PC-9 (cell line): ENCODE data around the gene STRIT1. TPM values are rescaled to one million over a fixed set of nuclear protein-coding genes. Genes with fewer than 3 reads are reported as not detected.

Experiments
- BruUV-seq: library from RNA; stranded (reverse); fragments of 400-500 nt; replicated peaks from 2 replicates; lab custom pipeline; 2021; lab: Mats Ljungman, UMichigan
- CTCF ChIA-PET: fragments of 300-600 bp; sonication (Branson Sonifier 250); formaldehyde crosslinking; loops from one replicate; lab custom pipeline; 2022; ENCODE audit warnings: antibody characterized with exemption; lab: Charles Lee
- POLR2A ChIA-PET: fragments of 300-600 bp; sonication (Branson Sonifier 250); formaldehyde crosslinking; loops from one replicate; lab custom pipeline; 2022; ENCODE audit warnings: antibody characterized with exemption; ENCODE audit not compliant: unreplicated experiment; lab: Charles Lee
- DNase-seq, 2 experiments: peaks; one replicate each; pipeline versions ENCODE4 v3.0.0 to v3.0.0-alpha.2; 2015 to 2022; ENCODE audit warnings: mixed read lengths in 1 of 2
- H2AFZ ChIP-seq: fragments of 200-600 bp; sonication (generic); 2 replicates; pipeline ENCODE4 v1.8.1; 2017; ENCODE audit warnings: antibody characterized with exemption
- H3F3A ChIP-seq: fragments of 200-600 bp; sonication (generic); 2 replicates; pipeline ENCODE4 v1.8.1; 2017; ENCODE audit warnings: antibody characterized with exemption, mild to moderate bottlenecking, low read depth; ENCODE audit not compliant: insufficient read depth
- H3K27ac ChIP-seq: fragments of 200-600 bp; sonication (generic); 2 replicates; pipeline ENCODE4 v1.6.1; 2016; ENCODE audit warnings: mixed run types
- H3K27me3 ChIP-seq: fragments of 200-600 bp; sonication (generic); 2 replicates; pipeline ENCODE4 v1.6.1; 2016; ENCODE audit warnings: low read depth, mixed run types; ENCODE audit not compliant: insufficient read depth
- H3K36me3 ChIP-seq: fragments of 200-600 bp; sonication (generic); 2 replicates; pipeline ENCODE4 v1.6.1; 2016; ENCODE audit warnings: low read depth, mixed run types
- H3K4me1 ChIP-seq: fragments of 200-600 bp; sonication (generic); replicated peaks from 2 replicates; pipeline ENCODE4 v1.6.1; 2016; ENCODE audit warnings: mixed run types; ENCODE audit not compliant: insufficient read depth
- H3K4me2 ChIP-seq: fragments of 200-600 bp; sonication (generic); 2 replicates; pipeline ENCODE4 v1.6.1; 2017; ENCODE audit warnings: mixed run types
- H3K4me3 ChIP-seq: fragments of 200-600 bp; sonication (generic); 2 replicates; pipeline ENCODE4 v1.6.1; 2016; ENCODE audit warnings: mixed run types
- H3K79me2 ChIP-seq: fragments of 200-600 bp; sonication (generic); 2 replicates; pipeline ENCODE4 v1.6.1; 2017; ENCODE audit warnings: low read depth, mixed run types
- H3K9me2 ChIP-seq: fragments of 200-600 bp; sonication (generic); 2 replicates; pipeline ENCODE4 v1.8.1; 2017; ENCODE audit warnings: mild to moderate bottlenecking; ENCODE audit not compliant: insufficient read depth
- H3K9me3 ChIP-seq: fragments of 200-600 bp; sonication (generic); 2 replicates; pipeline ENCODE4 v1.8.1; 2016; ENCODE audit warnings: low read depth; ENCODE audit not compliant: insufficient read depth
- H4K20me1 ChIP-seq: fragments of 200-600 bp; sonication (generic); 2 replicates; pipeline ENCODE4 v1.8.1; 2017; ENCODE audit not compliant: insufficient read depth
- EZH2 ChIP-seq: fragments of 200-600 bp; sonication (generic); IDR thresholded peaks from 2 replicates; pipeline ENCODE4 v1.8.0; 2017; ENCODE audit warnings: antibody characterized with exemption, low read depth
- intact Hi-C: fragments of 100-400 bp; cut with micrococcal nuclease; formaldehyde crosslinking; loops from one replicate; pipeline ENCODE4 v1.10.0; 2022; ENCODE audit not compliant: unreplicated experiment
- total RNA-seq: library from RNA; stranded (reverse); gene quantifications from 2 replicates; pipeline ENCODE4 v1.2.3, GENCODE V29; 2021
- TF ChIP-seq, protein P1 (sequence below): fragments of 200-600 bp; sonication (generic); conservative IDR thresholded peaks from 2 replicates; pipeline ENCODE4 v1.6.1; 2017; ENCODE audit warnings: mixed run types, antibody characterized with exemption, mild to moderate bottlenecking, moderate library complexity

STRIT1 gene
- total RNA-seq, 1 experiment from 2014 or later: not detected

GRCh38 chr3:155241579-155241978 is 51.9 kb downstream of the STRIT1 start:
- no TSS peak for BruUV-seq
- no peaks in the 10 kb centered on the region for H3K79me2 ChIP-seq
- no peak overlapping the region for H3K27ac ChIP-seq
- CTCF ChIA-PET: interaction anchor here (0.5 to 0.6 kb wide), 2 partner anchors 79 to 511 kb away, joined by 3 read pairs; no protein-coding TSS in a partner anchor
- no peak overlapping the region for H2AFZ ChIP-seq
- no peak overlapping the region for H3K4me3 ChIP-seq
- H3K9me2 ChIP-seq: no peaks in the 10 kb centered on the region; the same call in 1 of the 2 replicates
- no peaks in the 10 kb centered on the region for H3F3A ChIP-seq
- H3K36me3 ChIP-seq: no peaks in the 10 kb centered on the region
- H3K9me3 ChIP-seq: no peaks in the 10 kb centered on the region
- no peaks in the 10 kb centered on the region for H3K27me3 ChIP-seq
- H3K4me1 ChIP-seq: no peaks in the 10 kb centered on the region
- intact Hi-C loops: no loop called here
- H4K20me1 ChIP-seq: no peaks in the 10 kb centered on the region
- H3K4me2 ChIP-seq: no peak overlapping the region
- TF ChIP-seq, protein P1, sequence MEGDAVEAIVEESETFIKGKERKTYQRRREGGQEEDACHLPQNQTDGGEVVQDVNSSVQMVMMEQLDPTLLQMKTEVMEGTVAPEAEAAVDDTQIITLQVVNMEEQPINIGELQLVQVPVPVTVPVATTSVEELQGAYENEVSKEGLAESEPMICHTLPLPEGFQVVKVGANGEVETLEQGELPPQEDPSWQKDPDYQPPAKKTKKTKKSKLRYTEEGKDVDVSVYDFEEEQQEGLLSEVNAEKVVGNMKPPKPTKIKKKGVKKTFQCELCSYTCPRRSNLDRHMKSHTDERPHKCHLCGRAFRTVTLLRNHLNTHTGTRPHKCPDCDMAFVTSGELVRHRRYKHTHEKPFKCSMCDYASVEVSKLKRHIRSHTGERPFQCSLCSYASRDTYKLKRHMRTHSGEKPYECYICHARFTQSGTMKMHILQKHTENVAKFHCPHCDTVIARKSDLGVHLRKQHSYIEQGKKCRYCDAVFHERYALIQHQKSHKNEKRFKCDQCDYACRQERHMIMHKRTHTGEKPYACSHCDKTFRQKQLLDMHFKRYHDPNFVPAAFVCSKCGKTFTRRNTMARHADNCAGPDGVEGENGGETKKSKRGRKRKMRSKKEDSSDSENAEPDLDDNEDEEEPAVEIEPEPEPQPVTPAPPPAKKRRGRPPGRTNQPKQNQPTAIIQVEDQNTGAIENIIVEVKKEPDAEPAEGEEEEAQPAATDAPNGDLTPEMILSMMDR: no peak
- TF ChIP-seq EZH2: no peak
- POLR2A ChIA-PET: no interaction called here
- DNase-seq: no peak

Other genes starting within 250 kb of the STRIT1 start
- 1.7 and 2.1 TPM in 2 replicates for gene MME, start 213.4 kb downstream of the STRIT1 start, total RNA-seq